ENCODE results near the gene FOXP1. TPM values are rescaled to one million over a fixed set of nuclear protein-coding genes. Genes with fewer than 3 reads are reported as not detected.
A peak's percentile ranks its signal among the peaks of the same experiment; 100 is the strongest.

FOXP1 gene
- total RNA-seq, 2 experiments from 2014 or later: 178 TPM

DNA sequence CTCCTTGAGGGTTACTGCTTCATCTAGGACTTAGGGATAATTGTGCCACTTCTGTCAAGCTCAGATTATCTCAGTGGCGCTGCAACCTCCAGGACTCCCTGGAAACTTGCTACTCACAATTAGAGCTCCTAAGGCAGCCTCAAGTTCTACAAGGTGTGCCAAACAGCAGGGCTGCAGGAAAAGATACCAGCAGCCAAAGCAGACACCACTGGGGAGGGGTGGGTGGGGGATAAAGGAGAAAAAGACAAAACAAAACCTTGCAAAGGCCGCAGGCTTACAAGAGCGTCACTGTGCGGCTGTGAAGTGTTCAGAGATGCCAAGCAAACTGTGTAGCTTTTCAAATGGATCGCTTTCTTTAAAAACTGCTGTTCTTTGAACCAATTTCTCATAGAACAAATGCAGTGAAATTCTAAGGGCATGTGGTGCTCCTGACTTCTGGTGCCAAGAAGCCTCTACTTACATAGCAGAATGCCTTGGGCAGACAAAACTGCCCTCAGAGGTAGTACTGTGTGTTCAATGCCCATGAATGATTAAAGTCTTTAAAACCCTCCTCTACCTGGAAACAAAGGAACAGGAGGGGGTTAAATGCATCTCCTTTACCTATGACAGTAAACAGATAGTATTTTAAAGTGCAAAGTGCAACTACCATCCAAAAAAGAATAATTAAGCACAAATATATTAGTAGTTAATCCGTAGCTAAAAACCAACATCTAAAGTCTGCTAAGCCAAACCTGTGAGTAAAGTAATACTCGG is 353.4 kb downstream of the FOXP1 start:
- Mint-ChIP-seq H3K36me3 (peaks cover 11% of the 10 kb centered on the region), H3K4me3 (peak overlapping the region; percentile 52), H3K9me3 (no peaks in the 10 kb centered on the region), H3K4me1 (peaks cover 62% of the 10 kb centered on the region), H3K27ac (no peak overlapping the region), H3K27me3 (no peaks in the 10 kb centered on the region)
- ATAC-seq (ENCODE audit: low read depth) (no peak), DNase-seq (no peak)
- POLR2A ChIA-PET: interaction anchor here (0.6 to 1.2 kb wide), 2 partner anchors 99 to 174 kb away, joined by 3 to 4 read pairs; no protein-coding TSS in a partner anchor

GRCh38 chr3:71228156-71228866 is 355.2 kb downstream of the FOXP1 start:
- Mint-ChIP-seq H3K27ac (no peak overlapping the region), H3K4me3 (peak overlapping the region; percentile 91), H3K9me3 (no peaks in the 10 kb centered on the region), H3K4me1 (peaks cover 63% of the 10 kb centered on the region), H3K36me3 (peaks cover 11% of the 10 kb centered on the region), H3K27me3 (no peaks in the 10 kb centered on the region)
- DNase-seq (no peak), ATAC-seq (ENCODE audit: low read depth) (no peak)
- POLR2A ChIA-PET: no interaction called here

DNA sequence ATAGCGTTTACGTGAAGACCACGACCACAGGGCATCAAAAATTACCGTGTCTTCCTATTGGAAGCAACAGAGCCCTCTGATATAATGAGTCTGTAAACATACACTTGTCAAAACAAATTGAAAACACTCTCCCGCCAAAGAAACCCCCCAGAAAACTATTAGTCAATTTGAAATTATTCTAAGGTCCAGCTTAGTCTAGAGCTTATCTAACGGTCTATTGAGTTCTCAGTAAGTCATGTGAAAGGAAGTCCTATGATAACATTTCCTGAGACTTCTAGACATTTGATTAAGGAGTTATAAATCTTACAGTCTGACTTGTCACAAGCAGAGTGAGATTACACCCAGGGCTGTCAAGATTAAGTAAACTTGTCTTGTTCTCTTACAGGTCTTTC is 356.3 kb downstream of the FOXP1 start:
- Mint-ChIP-seq H3K4me1 (peaks cover 61% of the 10 kb centered on the region), H3K4me3 (peak overlapping the region; percentile 91), H3K9me3 (peaks cover 1% of the 10 kb centered on the region), H3K36me3 (peaks cover 17% of the 10 kb centered on the region), H3K27ac (peak overlapping the region; percentile 94), H3K27me3 (no peaks in the 10 kb centered on the region)
- ATAC-seq (ENCODE audit: low read depth) (peak; percentile 1), DNase-seq (no peak)
- POLR2A ChIA-PET: interaction anchor here (0.6 to 1.6 kb wide), 4 partner anchors 40 to 111 kb away, joined by 3 to 7 read pairs (median 4); no protein-coding TSS in a partner anchor

DNA sequence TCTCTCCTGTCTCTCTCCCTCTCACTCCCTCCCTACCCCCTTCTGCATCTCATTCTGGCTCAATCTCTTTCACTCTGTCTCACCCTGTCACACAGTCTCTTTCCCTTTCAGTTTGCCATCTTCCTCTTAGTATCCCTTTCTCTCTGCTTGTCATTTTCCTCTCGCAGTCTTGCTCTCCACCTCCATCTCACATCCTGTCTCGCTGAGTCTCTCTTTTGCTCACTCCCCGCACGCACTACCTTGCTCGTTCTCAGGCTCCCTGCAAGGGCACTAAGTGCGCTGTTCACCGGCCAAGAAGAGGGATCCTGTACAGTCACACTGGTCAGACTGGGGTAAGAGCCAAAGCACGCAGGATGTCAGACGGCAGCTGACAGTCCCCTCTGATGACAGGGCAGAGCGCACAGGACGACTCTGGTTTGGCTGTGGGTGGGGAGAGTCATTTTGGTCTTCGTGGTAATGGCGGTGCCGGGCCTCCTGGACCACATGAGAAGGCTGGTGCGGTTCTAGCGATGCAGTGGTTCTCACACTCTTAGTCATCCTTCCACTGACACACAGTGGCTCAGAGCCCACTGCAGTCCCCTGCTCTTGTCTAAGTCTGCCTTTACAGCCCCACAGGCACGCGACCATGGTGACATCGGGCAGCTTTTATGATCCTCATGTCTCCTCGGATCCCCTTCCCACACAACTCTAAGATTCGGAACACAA is 356.8 kb downstream of the FOXP1 start:
- H3K36me3 Mint-ChIP-seq: peaks cover 17% of the 10 kb centered on the region
- peaks cover 1% of the 10 kb centered on the region for H3K9me3 Mint-ChIP-seq
- peaks cover 56% of the 10 kb centered on the region for H3K4me1 Mint-ChIP-seq
- DNase-seq (peak; percentile 89), ATAC-seq (ENCODE audit: low read depth) (peak; percentile 89)
- POLR2A ChIA-PET: interaction anchor here (0.6 to 1.6 kb wide), 4 partner anchors 40 to 111 kb away, joined by 3 to 7 read pairs (median 4); no protein-coding TSS in a partner anchor
- H3K27ac Mint-ChIP-seq: peak overlapping the region; percentile 94
- H3K27me3 Mint-ChIP-seq: no peaks in the 10 kb centered on the region
- H3K4me3 Mint-ChIP-seq: peak overlapping the region; percentile 91

- DNase-seq (peak; percentile 48), ATAC-seq (ENCODE audit: low read depth) (no peak)
- Mint-ChIP-seq H3K4me3 (peak overlapping the region; percentile 91), H3K27me3 (no peaks in the 10 kb centered on the region), H3K9me3 (peaks cover 1% of the 10 kb centered on the region), H3K36me3 (peaks cover 23% of the 10 kb centered on the region), H3K27ac (peak overlapping the region; percentile 94), H3K4me1 (peaks cover 57% of the 10 kb centered on the region)
- POLR2A ChIA-PET: interaction anchor here (1.0 to 1.6 kb wide), 3 partner anchors 41 to 95 kb away, joined by 3 to 7 read pairs (median 4); no protein-coding TSS in a partner anchor
Observed at GRCh38 chr3:71225951-71226564, 357.5 kb downstream of the FOXP1 start.

DNA sequence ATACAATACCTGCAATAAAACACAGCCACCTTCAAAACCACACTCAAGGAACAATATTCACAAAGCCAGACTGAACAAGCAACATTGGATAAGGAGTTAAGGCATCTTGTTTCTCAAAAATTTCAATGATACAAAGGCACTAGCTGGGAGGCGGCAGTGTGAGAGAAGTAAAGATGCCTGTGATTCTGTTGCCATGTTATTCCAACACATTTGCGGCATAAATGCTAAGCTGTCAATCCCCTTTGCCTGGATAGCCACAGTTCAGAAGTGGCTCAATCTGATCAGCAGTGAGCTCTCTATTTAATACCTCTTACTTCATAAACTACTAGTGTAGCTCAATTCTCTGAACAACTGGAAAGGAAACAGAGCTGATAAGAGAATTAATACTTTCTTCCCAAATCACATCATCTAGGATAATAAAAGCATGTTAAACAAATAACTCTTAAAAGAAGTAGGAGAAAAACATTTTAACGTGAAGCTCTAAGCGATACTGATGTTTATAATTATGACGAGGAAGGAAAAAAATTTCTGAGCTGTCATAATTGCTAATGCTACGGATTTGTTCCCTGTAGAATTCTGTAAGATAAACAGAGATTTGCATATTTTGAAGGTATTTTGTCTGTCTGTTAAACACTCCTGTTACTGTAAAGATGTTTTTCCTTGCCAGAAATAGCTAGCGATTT is 358.4 kb downstream of the FOXP1 start:
- no peak for ATAC-seq (ENCODE audit: low read depth)
- Mint-ChIP-seq H3K27me3 (no peaks in the 10 kb centered on the region), H3K27ac (peak overlapping the region; percentile 94), H3K4me3 (peak overlapping the region; percentile 91), H3K36me3 (peaks cover 24% of the 10 kb centered on the region), H3K9me3 (peaks cover 1% of the 10 kb centered on the region), H3K4me1 (peaks cover 57% of the 10 kb centered on the region)
- POLR2A ChIA-PET: interaction anchor here (1.0 to 1.1 kb wide), 2 partner anchors 31 to 94 kb away, joined by 4 to 5 read pairs; no protein-coding TSS in a partner anchor
- no peak for DNase-seq

DNA sequence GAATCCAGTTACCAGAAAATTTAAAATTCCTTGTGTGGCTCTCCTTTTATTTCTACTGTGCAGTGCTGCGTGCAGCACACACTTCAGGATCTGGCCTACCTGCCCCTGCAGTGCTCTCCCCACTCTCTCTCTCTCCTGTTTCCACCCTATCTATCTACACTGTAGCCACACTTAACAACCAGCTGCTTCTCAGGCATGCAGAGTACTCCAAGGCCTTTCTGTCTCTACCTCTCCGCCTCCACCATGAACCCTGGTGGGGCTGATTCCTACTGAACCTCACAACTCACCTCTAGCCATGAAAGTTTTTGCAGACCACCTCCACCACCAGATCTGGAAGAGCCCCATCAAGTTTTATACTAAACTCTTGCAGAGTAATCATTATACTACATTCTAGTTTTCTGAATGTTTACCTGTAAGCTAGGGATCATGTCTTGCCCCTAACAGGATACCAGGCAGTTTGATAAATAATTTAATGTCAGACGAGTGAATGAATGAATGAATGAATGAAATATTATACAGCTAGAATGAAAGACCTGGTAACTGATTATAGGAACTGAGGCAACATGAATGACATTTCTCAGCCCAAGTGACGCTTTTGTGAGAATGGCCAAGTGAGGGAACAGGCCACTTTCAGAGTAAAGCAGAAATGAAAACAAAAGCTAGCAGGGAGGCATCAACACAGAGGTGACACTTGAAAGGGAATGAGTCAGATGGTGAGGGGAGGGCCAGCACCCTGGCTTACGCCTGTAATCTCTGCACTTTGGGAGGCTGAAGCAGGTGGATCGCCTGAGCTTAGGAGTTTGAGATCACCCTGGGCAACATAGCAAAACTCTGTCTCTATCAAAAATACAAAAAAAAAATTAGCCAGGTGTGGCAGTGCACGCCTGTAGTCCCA is 363.5 kb downstream of the FOXP1 start:
- ATAC-seq (ENCODE audit: low read depth) (peak; percentile 97), DNase-seq (no peak)
- POLR2A ChIA-PET: interaction anchor here (0.5 to 1.2 kb wide), 3 partner anchors 45 to 88 kb away, joined by 3 to 4 read pairs (median 3); no protein-coding TSS in a partner anchor
- peaks cover 33% of the 10 kb centered on the region for H3K4me1 Mint-ChIP-seq
- H3K27me3 Mint-ChIP-seq: no peaks in the 10 kb centered on the region
- peak overlapping the region; percentile 42 for H3K4me3 Mint-ChIP-seq
- H3K36me3 Mint-ChIP-seq: peaks cover 46% of the 10 kb centered on the region
- peak overlapping the region; percentile 62 for H3K27ac Mint-ChIP-seq
- H3K9me3 Mint-ChIP-seq: peaks cover 1% of the 10 kb centered on the region

GRCh38 chr3:71218508-71218907 is 365.0 kb downstream of the FOXP1 start:
- Mint-ChIP-seq H3K27me3 (no peaks in the 10 kb centered on the region), H3K4me1 (peaks cover 27% of the 10 kb centered on the region), H3K36me3 (peaks cover 43% of the 10 kb centered on the region), H3K4me3 (no peak overlapping the region), H3K27ac (no peak overlapping the region), H3K9me3 (peaks cover 1% of the 10 kb centered on the region)
- no peak for ATAC-seq (ENCODE audit: low read depth)
- POLR2A ChIA-PET: no interaction called here
- DNase-seq: no peak

GRCh38 chr3:71217640-71218222 is 365.8 kb downstream of the FOXP1 start:
- Mint-ChIP-seq H3K4me1 (peaks cover 25% of the 10 kb centered on the region), H3K27ac (peak overlapping the region; percentile 43), H3K9me3 (peaks cover 1% of the 10 kb centered on the region), H3K4me3 (no peak overlapping the region), H3K36me3 (peaks cover 41% of the 10 kb centered on the region), H3K27me3 (no peaks in the 10 kb centered on the region)
- DNase-seq: no peak
- POLR2A ChIA-PET: no interaction called here
- ATAC-seq (ENCODE audit: low read depth): no peak

DNA sequence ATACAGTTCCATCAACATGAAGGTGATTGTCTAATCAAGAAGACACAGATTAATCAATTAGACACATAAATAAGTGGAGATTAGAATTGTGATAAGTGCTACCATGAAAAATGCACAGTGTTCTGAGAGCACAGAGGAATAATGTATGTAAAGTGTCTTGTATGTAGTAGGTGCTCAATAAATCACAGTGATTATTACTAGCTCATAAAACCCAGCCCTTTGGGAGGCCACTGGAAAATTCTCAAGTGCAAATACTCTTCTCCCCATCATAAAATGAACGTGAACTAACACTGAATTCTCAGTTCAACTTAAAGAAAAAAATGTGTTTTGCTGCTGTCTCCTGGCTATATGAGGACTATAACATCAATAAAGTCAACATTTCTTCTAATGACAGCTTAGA is 368.2 kb downstream of the FOXP1 start:
- peaks cover 40% of the 10 kb centered on the region for H3K36me3 Mint-ChIP-seq
- H3K27me3 Mint-ChIP-seq: no peaks in the 10 kb centered on the region
- ATAC-seq (ENCODE audit: low read depth): no peak
- no peak for DNase-seq
- no peak overlapping the region for H3K4me3 Mint-ChIP-seq
- POLR2A ChIA-PET: no interaction called here
- no peak overlapping the region for H3K27ac Mint-ChIP-seq
- H3K9me3 Mint-ChIP-seq: no peaks in the 10 kb centered on the region
- peaks cover 29% of the 10 kb centered on the region for H3K4me1 Mint-ChIP-seq

GRCh38 chr3:71214797-71215196 is 368.7 kb downstream of the FOXP1 start:
- Mint-ChIP-seq H3K4me1 (peaks cover 28% of the 10 kb centered on the region), H3K4me3 (no peak overlapping the region), H3K27me3 (no peaks in the 10 kb centered on the region), H3K9me3 (no peaks in the 10 kb centered on the region), H3K36me3 (peaks cover 36% of the 10 kb centered on the region), H3K27ac (no peak overlapping the region)
- ATAC-seq (ENCODE audit: low read depth) (no peak), DNase-seq (no peak)
- POLR2A ChIA-PET: no interaction called here
